ENCODE data around the gene CH25H.
A peak's percentile ranks its signal among the peaks of the same experiment; 100 is the strongest.
"Not testable (repeated sequence)": the region's sequence is repeated elsewhere in the genome, so short reads cannot be mapped to it uniquely, and the experiment has no call there.

The CH25H gene

GRCh38 chr10:89201345-89202032, 5.6 kb downstream of the CH25H start:
- H3K4me3 ChIP-seq (ENCODE audit: low read length): no peak overlapping the region
- TF ChIP-seq CTCF (IDR thresholded peaks at IDR 0.05; ENCODE audit: insufficient read depth, low read depth, low read length, missing control alignments): no peak
- DNase-seq (ENCODE audit: low read depth): peak; percentile 48

GRCh38 chr10:89197473-89197872, 9.6 kb downstream of the CH25H start:
- H3K4me3 ChIP-seq (ENCODE audit: low read length): no peak overlapping the region
- no peak for TF ChIP-seq CTCF (IDR thresholded peaks at IDR 0.05; ENCODE audit: insufficient read depth, low read depth, low read length, missing control alignments)
- no peak for DNase-seq (ENCODE audit: low read depth)

DNA sequence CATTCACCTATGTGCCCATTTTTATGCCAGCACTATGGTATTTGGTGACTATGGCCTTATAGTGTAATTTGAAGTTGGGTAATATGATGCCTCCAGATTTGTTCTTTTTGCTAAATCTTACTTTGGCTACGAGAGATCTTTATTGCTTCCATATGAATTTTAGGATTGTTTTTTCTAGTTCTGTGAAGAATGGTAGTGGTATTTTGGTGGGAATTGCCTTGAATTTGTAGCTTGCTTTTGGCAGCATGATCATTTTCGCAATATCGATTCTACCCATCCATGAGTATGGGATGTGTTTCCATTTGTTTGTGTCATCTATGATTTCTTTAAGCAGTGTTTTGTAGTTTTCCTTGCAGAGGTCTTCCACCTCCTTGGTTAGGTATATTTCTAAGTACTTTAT, 15.8 kb downstream of the CH25H start:
- DNase-seq (ENCODE audit: low read depth); H3K4me3 ChIP-seq (ENCODE audit: low read length): not testable (repeated sequence)

DNA sequence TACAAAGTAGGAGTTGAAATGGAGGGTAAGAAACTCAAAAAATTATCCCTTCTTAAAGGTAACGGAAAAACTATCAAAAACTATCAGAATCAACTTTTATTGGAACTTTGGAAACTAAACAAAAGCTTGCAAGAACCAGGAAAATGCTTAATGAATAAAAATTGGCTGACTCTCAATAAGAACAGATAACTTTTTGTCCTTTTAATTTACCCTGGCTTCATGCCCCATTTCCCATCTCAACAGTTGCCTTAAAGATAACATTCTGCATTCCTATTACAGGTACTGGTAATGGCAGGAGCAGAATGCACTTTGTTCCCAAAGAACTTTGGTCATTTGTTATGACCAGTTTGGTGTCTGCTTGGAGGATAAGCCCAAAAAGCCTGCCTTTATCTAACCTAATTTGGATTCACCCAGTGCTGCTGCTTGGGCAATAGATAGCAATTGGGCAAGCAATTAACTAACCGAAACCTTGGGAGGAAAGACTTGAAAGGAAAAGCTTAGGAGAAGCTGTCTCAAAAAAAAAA, 17.8 kb downstream of the CH25H start:
- no peak overlapping the region for H3K4me3 ChIP-seq (ENCODE audit: low read length)
- no peak for TF ChIP-seq CTCF (IDR thresholded peaks at IDR 0.05; ENCODE audit: insufficient read depth, low read depth, low read length, missing control alignments)
- no peak for DNase-seq (ENCODE audit: low read depth)

GRCh38 chr10:89185658-89186057, 21.5 kb downstream of the CH25H start:
- no peak for DNase-seq (ENCODE audit: low read depth)
- TF ChIP-seq CTCF (IDR thresholded peaks at IDR 0.05; ENCODE audit: insufficient read depth, low read depth, low read length, missing control alignments): no peak
- no peak overlapping the region for H3K4me3 ChIP-seq (ENCODE audit: low read length)

DNA sequence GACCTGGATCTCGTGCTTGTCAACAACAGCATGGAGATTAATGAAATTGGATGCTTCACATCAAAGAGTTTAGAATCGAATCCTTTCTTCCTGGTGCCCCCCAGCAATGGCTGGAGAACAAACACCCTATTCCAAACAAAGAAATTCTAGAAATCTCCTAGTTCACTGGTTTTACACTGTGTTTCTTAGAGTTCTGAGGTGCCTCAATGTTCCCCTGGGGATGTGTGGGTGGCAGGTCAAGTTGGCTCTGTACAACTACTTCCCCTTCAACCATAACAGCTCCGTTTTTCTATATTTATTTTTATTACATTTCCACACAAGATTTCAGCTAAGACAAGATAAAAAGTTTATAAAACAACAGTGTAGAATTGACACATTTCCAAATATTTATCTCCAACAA, 22.5 kb downstream of the CH25H start:
- H3K4me3 ChIP-seq (ENCODE audit: low read length): no peak overlapping the region
- TF ChIP-seq CTCF (IDR thresholded peaks at IDR 0.05; ENCODE audit: insufficient read depth, low read depth, low read length, missing control alignments): no peak

GRCh38 chr10:89183571-89183970, 23.5 kb downstream of the CH25H start:
- no peak overlapping the region for H3K4me3 ChIP-seq (ENCODE audit: low read length)
- DNase-seq (ENCODE audit: low read depth): peak; percentile 12
- TF ChIP-seq CTCF (IDR thresholded peaks at IDR 0.05; ENCODE audit: insufficient read depth, low read depth, low read length, missing control alignments): no peak

More for the DNA sequence above, 22.5 kb downstream of the CH25H start:
- DNase-seq (ENCODE audit: low read depth): no peak
